HG02840 (cell line): ENCODE measurements around the gene SOAT1.
"Not testable (repeated sequence)": the region's sequence is repeated elsewhere in the genome, so short reads cannot be mapped to it uniquely, and the experiment has no call there.

Experiments used
- ATAC-seq: cut with Tn5 transposase; IDR thresholded peaks from one replicate; pipeline ENCODE4 v1.9.1; 2021; ENCODE audit warnings: mild to moderate bottlenecking, moderate library complexity, moderate number of reproducible peaks; ENCODE audit not compliant: unreplicated experiment, low FRiP score

SOAT1 gene

GRCh38 chr1:179342740-179343404 is 49.3 kb downstream of the SOAT1 start:
- no peak for ATAC-seq

- no peak for ATAC-seq
Observed at GRCh38 chr1:179351281-179351680, 57.7 kb downstream of the SOAT1 start.

- no peak for ATAC-seq
Observed at GRCh38 chr1:179352236-179352635, 58.6 kb downstream of the SOAT1 start.

- ATAC-seq, result no peak
Observed at GRCh38 chr1:179353546-179353945, 59.9 kb downstream of the SOAT1 start.

- not testable (repeated sequence) for ATAC-seq
Observed at GRCh38 chr1:179361631-179362030, 68.0 kb downstream of the SOAT1 start.

- peak; percentile 99 for ATAC-seq
Observed at GRCh38 chr1:179365342-179366092, 71.9 kb downstream of the SOAT1 start, which contains the start of gene AXDND1. AXDND1 (plus strand) TSS chr1:179365971; CDS start chr1:179366510, 539 bp downstream.

- ATAC-seq, result peak; percentile 33
Observed at GRCh38 chr1:179366093-179366800, 72.7 kb downstream of the SOAT1 start.

GRCh38 chr1:179369751-179370341 is 76.2 kb downstream of the SOAT1 start:
- ATAC-seq, result no peak

- no peak for ATAC-seq
Observed at GRCh38 chr1:179372160-179372559, 78.6 kb downstream of the SOAT1 start.

GRCh38 chr1:179376223-179376622 is 82.6 kb downstream of the SOAT1 start:
- no peak for ATAC-seq

- no peak for ATAC-seq
Observed at GRCh38 chr1:179380299-179380698, 86.7 kb downstream of the SOAT1 start.

GRCh38 chr1:179384027-179384426 is 90.4 kb downstream of the SOAT1 start:
- ATAC-seq, result no peak

GRCh38 chr1:179385510-179385909 is 91.9 kb downstream of the SOAT1 start:
- no peak for ATAC-seq

- no peak for ATAC-seq
Observed at GRCh38 chr1:179393721-179394120, 100.1 kb downstream of the SOAT1 start.

- not testable (repeated sequence) for ATAC-seq
Observed at GRCh38 chr1:179399399-179399798, 105.8 kb downstream of the SOAT1 start.
